ENCODE results near the gene CST8.
"Not testable (repeated sequence)": the region's sequence is repeated elsewhere in the genome, so short reads cannot be mapped to it uniquely, and the experiment has no call there.

CST8 gene

DNA sequence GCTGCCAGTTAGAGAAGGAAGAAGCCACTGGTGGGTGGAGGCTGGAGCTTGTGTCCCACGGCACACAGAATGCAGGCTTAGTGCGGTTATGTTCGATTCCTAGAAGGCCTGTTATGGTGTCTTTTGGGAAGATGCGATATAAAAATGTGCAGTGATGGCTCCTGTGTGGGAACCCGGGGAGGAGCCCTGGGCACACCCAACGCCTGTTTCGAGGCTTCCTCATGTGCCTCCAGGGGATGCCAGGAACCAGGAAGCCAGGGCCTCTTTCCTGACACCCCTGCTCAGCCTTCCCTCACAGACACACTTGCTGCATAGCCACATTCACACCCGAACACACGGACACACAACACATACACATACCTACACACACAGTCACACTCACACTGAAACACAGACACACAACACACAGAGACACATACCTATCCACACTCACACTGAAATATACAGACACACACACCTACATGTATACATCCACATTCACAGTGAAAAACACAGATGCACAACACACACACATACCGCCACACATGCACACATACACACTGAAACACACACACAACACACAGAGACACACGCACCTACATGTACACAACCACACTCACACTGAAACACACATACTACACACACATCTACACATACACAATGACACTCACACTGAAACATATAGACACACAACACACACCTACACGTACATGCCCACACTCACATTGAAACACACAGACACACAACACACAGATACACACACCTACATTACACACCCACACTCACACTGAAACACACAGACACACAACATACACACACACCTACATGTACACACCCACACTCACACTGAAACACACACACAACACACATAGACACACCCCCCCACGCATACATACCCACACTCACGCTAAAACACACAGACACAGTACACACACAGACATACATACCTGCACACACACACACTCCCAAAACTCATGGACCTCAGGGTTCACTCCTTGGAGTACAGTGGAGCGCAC, 37.1 kb upstream of the CST8 start:
- H3K27me3 ChIP-seq (ENCODE audit: low read depth, low read length), result no peaks in the 10 kb centered on the region
- H3K4me1 ChIP-seq (ENCODE audit: control insufficient read depth in 1 of 2, insufficient read depth in 2 of 2, low read length in 2 of 2), result no peaks in the 10 kb centered on the region
- no peaks in the 10 kb centered on the region for H3K9me3 ChIP-seq (ENCODE audit: control insufficient read depth in 1 of 2, low read length in 2 of 2)
- H3K4me3 ChIP-seq (ENCODE audit: low read depth in 1 of 2, low read length in 2 of 2), result no peak overlapping the region
- no peak overlapping the region for H3K27ac ChIP-seq (ENCODE audit: low read length)
- H3K36me3 ChIP-seq (ENCODE audit: control insufficient read depth in 1 of 2, insufficient read depth in 2 of 2, low read length in 2 of 2), result no peaks in the 10 kb centered on the region

DNA sequence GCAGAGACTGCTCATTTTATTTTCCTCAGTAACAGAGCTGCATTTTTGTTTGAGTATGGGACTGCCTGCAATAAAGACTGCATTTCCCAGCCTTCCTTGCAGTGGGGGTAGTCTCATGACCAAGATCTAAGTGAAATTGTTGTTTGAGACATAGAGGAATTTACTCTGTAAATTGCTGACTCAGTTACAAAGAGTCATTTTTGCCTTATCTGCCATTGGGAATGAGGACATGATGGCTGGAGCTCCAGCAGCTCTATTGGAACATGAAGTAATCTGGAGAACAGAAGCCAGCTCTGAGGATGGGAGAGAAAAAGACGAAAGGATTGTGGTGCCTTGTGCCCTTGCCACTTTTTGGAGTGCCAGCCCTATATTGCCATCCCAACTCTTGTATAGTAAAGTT, 36.1 kb upstream of the CST8 start:
- Histone ChIP-seq H3K4me1 (ENCODE audit: control insufficient read depth in 1 of 2, insufficient read depth in 2 of 2, low read length in 2 of 2) (no peaks in the 10 kb centered on the region), H3K27me3 (ENCODE audit: low read depth, low read length) (no peaks in the 10 kb centered on the region), H3K36me3 (ENCODE audit: control insufficient read depth in 1 of 2, insufficient read depth in 2 of 2, low read length in 2 of 2) (no peaks in the 10 kb centered on the region), H3K27ac (ENCODE audit: low read length) (no peak overlapping the region), H3K9me3 (ENCODE audit: control insufficient read depth in 1 of 2, low read length in 2 of 2) (no peaks in the 10 kb centered on the region), H3K4me3 (ENCODE audit: low read depth in 1 of 2, low read length in 2 of 2) (no peak overlapping the region)

GRCh38 chr20:23455639-23456038, 35.3 kb upstream of the CST8 start:
- no peaks in the 10 kb centered on the region for H3K4me1 ChIP-seq (ENCODE audit: control insufficient read depth in 1 of 2, insufficient read depth in 2 of 2, low read length in 2 of 2)
- no peaks in the 10 kb centered on the region for H3K36me3 ChIP-seq (ENCODE audit: control insufficient read depth in 1 of 2, insufficient read depth in 2 of 2, low read length in 2 of 2)
- no peaks in the 10 kb centered on the region for H3K27me3 ChIP-seq (ENCODE audit: low read depth, low read length)
- H3K27ac ChIP-seq (ENCODE audit: low read length), result no peak overlapping the region
- no peaks in the 10 kb centered on the region for H3K9me3 ChIP-seq (ENCODE audit: control insufficient read depth in 1 of 2, low read length in 2 of 2)
- H3K4me3 ChIP-seq (ENCODE audit: low read depth in 1 of 2, low read length in 2 of 2), result no peak overlapping the region

DNA sequence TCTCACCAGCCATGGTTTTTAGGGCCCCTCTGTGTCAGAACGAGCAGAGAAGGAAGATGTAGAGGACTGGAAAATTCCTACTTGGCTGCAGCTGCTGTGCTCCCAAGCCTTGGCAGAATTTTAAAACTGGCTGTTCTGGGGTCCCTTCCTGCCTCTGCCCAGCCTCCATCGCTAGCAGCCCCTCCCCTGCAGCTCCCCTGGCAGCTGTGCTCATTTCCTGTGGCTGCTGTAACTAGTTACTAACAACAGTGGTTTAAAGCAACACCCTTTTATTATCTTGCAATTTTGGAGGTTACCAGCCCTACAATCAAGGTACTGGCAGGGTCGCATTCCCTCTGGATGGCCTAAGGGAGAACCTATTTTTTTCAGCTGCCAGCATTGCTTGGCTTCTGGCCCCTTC, 34.5 kb upstream of the CST8 start:
- H3K27me3 ChIP-seq (ENCODE audit: low read depth, low read length), result no peaks in the 10 kb centered on the region
- no peaks in the 10 kb centered on the region for H3K4me1 ChIP-seq (ENCODE audit: control insufficient read depth in 1 of 2, insufficient read depth in 2 of 2, low read length in 2 of 2)
- no peak overlapping the region for H3K27ac ChIP-seq (ENCODE audit: low read length)
- no peaks in the 10 kb centered on the region for H3K9me3 ChIP-seq (ENCODE audit: control insufficient read depth in 1 of 2, low read length in 2 of 2)
- H3K36me3 ChIP-seq (ENCODE audit: control insufficient read depth in 1 of 2, insufficient read depth in 2 of 2, low read length in 2 of 2), result no peaks in the 10 kb centered on the region
- H3K4me3 ChIP-seq (ENCODE audit: low read depth in 1 of 2, low read length in 2 of 2), result no peak overlapping the region

GRCh38 chr20:23456873-23457272, 34.0 kb upstream of the CST8 start:
- H3K36me3 ChIP-seq (ENCODE audit: control insufficient read depth in 1 of 2, insufficient read depth in 2 of 2, low read length in 2 of 2), result no peaks in the 10 kb centered on the region
- H3K27ac ChIP-seq (ENCODE audit: low read length), result no peak overlapping the region
- H3K4me1 ChIP-seq (ENCODE audit: control insufficient read depth in 1 of 2, insufficient read depth in 2 of 2, low read length in 2 of 2), result no peaks in the 10 kb centered on the region
- no peaks in the 10 kb centered on the region for H3K9me3 ChIP-seq (ENCODE audit: control insufficient read depth in 1 of 2, low read length in 2 of 2)
- H3K27me3 ChIP-seq (ENCODE audit: low read depth, low read length), result no peaks in the 10 kb centered on the region
- no peak overlapping the region for H3K4me3 ChIP-seq (ENCODE audit: low read depth in 1 of 2, low read length in 2 of 2)

GRCh38 chr20:23459461-23460150, 31.3 kb upstream of the CST8 start:
- Histone ChIP-seq H3K4me3 (ENCODE audit: low read depth in 1 of 2, low read length in 2 of 2) (no peak overlapping the region), H3K4me1 (ENCODE audit: control insufficient read depth in 1 of 2, insufficient read depth in 2 of 2, low read length in 2 of 2) (no peaks in the 10 kb centered on the region), H3K9me3 (ENCODE audit: control insufficient read depth in 1 of 2, low read length in 2 of 2) (no peaks in the 10 kb centered on the region), H3K36me3 (ENCODE audit: control insufficient read depth in 1 of 2, insufficient read depth in 2 of 2, low read length in 2 of 2) (no peaks in the 10 kb centered on the region), H3K27ac (ENCODE audit: low read length) (no peak overlapping the region), H3K27me3 (ENCODE audit: low read depth, low read length) (no peaks in the 10 kb centered on the region)

GRCh38 chr20:23461180-23461579, 29.7 kb upstream of the CST8 start:
- Histone ChIP-seq H3K27ac (ENCODE audit: low read length) (no peak overlapping the region), H3K36me3 (ENCODE audit: control insufficient read depth in 1 of 2, insufficient read depth in 2 of 2, low read length in 2 of 2) (no peaks in the 10 kb centered on the region), H3K4me1 (ENCODE audit: control insufficient read depth in 1 of 2, insufficient read depth in 2 of 2, low read length in 2 of 2) (no peaks in the 10 kb centered on the region), H3K9me3 (ENCODE audit: control insufficient read depth in 1 of 2, low read length in 2 of 2) (no peaks in the 10 kb centered on the region), H3K27me3 (ENCODE audit: low read depth, low read length) (no peaks in the 10 kb centered on the region), H3K4me3 (ENCODE audit: low read depth in 1 of 2, low read length in 2 of 2) (no peak overlapping the region)

GRCh38 chr20:23466961-23467360, 24.0 kb upstream of the CST8 start:
- not testable (repeated sequence) for H3K4me3 ChIP-seq (ENCODE audit: low read depth in 1 of 2, low read length in 2 of 2); H3K36me3 ChIP-seq (ENCODE audit: control insufficient read depth in 1 of 2, insufficient read depth in 2 of 2, low read length in 2 of 2); H3K27ac ChIP-seq (ENCODE audit: low read length); H3K27me3 ChIP-seq (ENCODE audit: low read depth, low read length); H3K4me1 ChIP-seq (ENCODE audit: control insufficient read depth in 1 of 2, insufficient read depth in 2 of 2, low read length in 2 of 2)
- H3K9me3 ChIP-seq (ENCODE audit: control insufficient read depth in 1 of 2, low read length in 2 of 2), result peaks cover 0 to 15% of the 10 kb centered on the region in 2 donors

DNA sequence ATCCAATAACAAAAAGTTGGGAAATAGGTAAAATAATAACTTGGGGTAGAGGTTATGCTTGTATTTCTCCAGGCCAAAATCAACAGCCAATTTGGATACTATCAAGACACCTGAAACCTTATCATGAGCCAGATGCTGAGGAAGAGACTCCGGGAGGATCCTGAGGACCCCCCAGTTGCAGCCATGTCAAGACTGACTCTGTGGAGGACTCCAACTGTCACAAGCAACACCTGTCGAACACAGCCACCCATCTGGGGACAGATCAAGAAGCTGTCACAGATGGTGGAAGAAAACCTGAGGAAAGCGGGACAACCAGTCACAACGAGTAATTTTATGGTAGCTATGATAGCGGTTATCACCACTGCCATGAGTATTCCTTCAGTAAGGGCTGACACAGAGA, 18.6 kb upstream of the CST8 start:
- H3K4me1 ChIP-seq (ENCODE audit: control insufficient read depth in 1 of 2, insufficient read depth in 2 of 2, low read length in 2 of 2); H3K36me3 ChIP-seq (ENCODE audit: control insufficient read depth in 1 of 2, insufficient read depth in 2 of 2, low read length in 2 of 2); H3K27me3 ChIP-seq (ENCODE audit: low read depth, low read length); H3K27ac ChIP-seq (ENCODE audit: low read length); H3K4me3 ChIP-seq (ENCODE audit: low read depth in 1 of 2, low read length in 2 of 2); H3K9me3 ChIP-seq (ENCODE audit: control insufficient read depth in 1 of 2, low read length in 2 of 2): not testable (repeated sequence)

- H3K27ac ChIP-seq (ENCODE audit: low read length); H3K27me3 ChIP-seq (ENCODE audit: low read depth, low read length); H3K36me3 ChIP-seq (ENCODE audit: control insufficient read depth in 1 of 2, insufficient read depth in 2 of 2, low read length in 2 of 2); H3K9me3 ChIP-seq (ENCODE audit: control insufficient read depth in 1 of 2, low read length in 2 of 2); H3K4me3 ChIP-seq (ENCODE audit: low read depth in 1 of 2, low read length in 2 of 2); H3K4me1 ChIP-seq (ENCODE audit: control insufficient read depth in 1 of 2, insufficient read depth in 2 of 2, low read length in 2 of 2): not testable (repeated sequence)
Observed at GRCh38 chr20:23473293-23473692, 17.6 kb upstream of the CST8 start.

GRCh38 chr20:23475395-23475794, 15.5 kb upstream of the CST8 start:
- Histone ChIP-seq H3K27me3 (ENCODE audit: low read depth, low read length) (no peaks in the 10 kb centered on the region), H3K36me3 (ENCODE audit: control insufficient read depth in 1 of 2, insufficient read depth in 2 of 2, low read length in 2 of 2) (no peaks in the 10 kb centered on the region)

More at GRCh38 chr20:23475395-23475794, 15.5 kb upstream of the CST8 start:
- Histone ChIP-seq H3K4me1 (ENCODE audit: control insufficient read depth in 1 of 2, insufficient read depth in 2 of 2, low read length in 2 of 2) (no peaks in the 10 kb centered on the region), H3K27ac (ENCODE audit: low read length) (no peak overlapping the region), H3K4me3 (ENCODE audit: low read depth in 1 of 2, low read length in 2 of 2) (no peak overlapping the region), H3K9me3 (ENCODE audit: control insufficient read depth in 1 of 2, low read length in 2 of 2) (no peaks in the 10 kb centered on the region)
